Astrocyte of the spinal cord (primary cell): ENCODE data around the gene MAFF.

Source experiments
- DNase-seq: peaks from one replicate; pipeline ENCODE4 v3.0.0; 2011; ENCODE audit warnings: low read depth, low spot score
- H3K4me3 ChIP-seq: 2 replicates; pipeline ENCODE4 v1.5.1; 2011; ENCODE audit warnings: low read depth, mild to moderate bottlenecking, low read length, moderate library complexity
- CTCF ChIP-seq: IDR thresholded peaks from 2 replicates; pipeline ENCODE4 v1.5.1; 2012; ENCODE audit warnings: low read depth, mild to moderate bottlenecking, low read length, inconsistent platforms
- in situ Hi-C: cut with HindIII; loops from 2 replicates; pipeline ENCODE4 v1.10.0; 2017; ENCODE audit warnings: low sequenced_read_pairs

MAFF gene

GRCh38 chr22:38218661-38219622 is 17.1 kb downstream of the MAFF start:
- no peak overlapping the region for H3K4me3 ChIP-seq
- in situ Hi-C loops: no loop called here
- DNase-seq: peak; percentile 94
- TF ChIP-seq CTCF: no peak

- H3K4me3 ChIP-seq: no peak overlapping the region
- in situ Hi-C loops: no loop called here
- no peak for DNase-seq
- TF ChIP-seq CTCF: no peak
Observed at GRCh38 chr22:38219632-38220031, 17.8 kb downstream of the MAFF start.

GRCh38 chr22:38220163-38220562 is 18.4 kb downstream of the MAFF start:
- no peak overlapping the region for H3K4me3 ChIP-seq
- no peak for TF ChIP-seq CTCF
- in situ Hi-C loops: no loop called here
- no peak for DNase-seq

- no peak for DNase-seq
- no peak for TF ChIP-seq CTCF
- in situ Hi-C loops: no loop called here
- H3K4me3 ChIP-seq: no peak overlapping the region
Observed at GRCh38 chr22:38220653-38221386, 19.0 kb downstream of the MAFF start.

GRCh38 chr22:38221407-38221806 is 19.6 kb downstream of the MAFF start:
- in situ Hi-C loops: no loop called here
- TF ChIP-seq CTCF: no peak
- no peak for DNase-seq
- no peak overlapping the region for H3K4me3 ChIP-seq

- no peak for TF ChIP-seq CTCF
- in situ Hi-C loops: no loop called here
- no peak overlapping the region for H3K4me3 ChIP-seq
- no peak for DNase-seq
Observed at GRCh38 chr22:38221908-38222796, 20.4 kb downstream of the MAFF start.
